AG09309 (cell line): ENCODE measurements around the gene ANKRD62.

Experiments used
- DNase-seq: peaks from one replicate; pipeline ENCODE4 v3.0.0-alpha.2; 2010; ENCODE audit warnings: low read depth
- H3K4me3 ChIP-seq: 2 replicates; pipeline ENCODE4 v1.5.1; 2011; ENCODE audit warnings: mild to moderate bottlenecking, low read depth, low read length, moderate library complexity; ENCODE audit not compliant: control insufficient read depth
- TF ChIP-seq, protein P1 (sequence below): IDR thresholded peaks from 2 replicates; pipeline ENCODE4 v1.5.1; 2011; ENCODE audit warnings: mild to moderate bottlenecking, low read depth, low read length, inconsistent platforms; ENCODE audit not compliant: insufficient read depth, control insufficient read depth; ENCODE audit errors: missing control alignments

Gene ANKRD62

DNA sequence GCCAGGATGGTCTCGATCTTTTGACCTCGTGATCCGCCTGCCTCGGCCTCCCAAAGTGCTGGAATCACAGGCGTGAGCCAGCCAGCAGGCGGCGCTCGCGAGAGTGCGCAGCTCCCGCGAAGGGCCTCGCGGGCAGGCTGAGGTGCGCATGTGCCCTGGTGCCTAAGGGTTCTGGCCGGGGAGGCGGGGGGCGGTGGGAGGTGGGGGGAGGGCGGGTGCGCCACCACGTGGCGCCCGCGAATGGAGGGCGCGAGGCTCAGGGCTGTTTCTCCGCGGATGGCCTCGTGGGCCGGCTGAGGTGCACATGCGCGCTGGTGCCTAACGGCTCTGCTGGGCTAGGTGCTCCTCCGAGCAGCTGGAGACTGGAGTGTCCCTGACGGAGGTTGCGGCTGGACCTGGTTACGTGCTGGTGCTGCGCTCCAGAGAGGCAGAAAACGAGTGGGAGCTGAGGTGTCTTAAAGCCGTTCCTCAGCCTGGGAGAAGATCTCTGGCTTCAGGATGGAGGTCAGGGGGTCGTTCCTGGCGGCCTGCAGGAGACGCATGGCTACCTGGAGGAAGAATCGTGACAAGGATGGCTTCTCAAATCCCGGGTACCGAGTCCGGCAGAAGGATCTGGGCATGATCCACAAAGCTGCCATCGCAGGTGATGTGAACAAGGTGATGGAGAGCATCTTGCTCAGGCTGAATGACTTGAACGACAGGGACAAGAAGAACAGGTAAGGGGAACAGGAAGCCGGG lies at the start of gene ANKRD62:
ANKRD62 (plus strand) TSS at position 324 of the 738 bp plus-strand sequence; CDS start at position 499, 175 bp downstream.
- no peak for DNase-seq
- TF ChIP-seq, protein P1, sequence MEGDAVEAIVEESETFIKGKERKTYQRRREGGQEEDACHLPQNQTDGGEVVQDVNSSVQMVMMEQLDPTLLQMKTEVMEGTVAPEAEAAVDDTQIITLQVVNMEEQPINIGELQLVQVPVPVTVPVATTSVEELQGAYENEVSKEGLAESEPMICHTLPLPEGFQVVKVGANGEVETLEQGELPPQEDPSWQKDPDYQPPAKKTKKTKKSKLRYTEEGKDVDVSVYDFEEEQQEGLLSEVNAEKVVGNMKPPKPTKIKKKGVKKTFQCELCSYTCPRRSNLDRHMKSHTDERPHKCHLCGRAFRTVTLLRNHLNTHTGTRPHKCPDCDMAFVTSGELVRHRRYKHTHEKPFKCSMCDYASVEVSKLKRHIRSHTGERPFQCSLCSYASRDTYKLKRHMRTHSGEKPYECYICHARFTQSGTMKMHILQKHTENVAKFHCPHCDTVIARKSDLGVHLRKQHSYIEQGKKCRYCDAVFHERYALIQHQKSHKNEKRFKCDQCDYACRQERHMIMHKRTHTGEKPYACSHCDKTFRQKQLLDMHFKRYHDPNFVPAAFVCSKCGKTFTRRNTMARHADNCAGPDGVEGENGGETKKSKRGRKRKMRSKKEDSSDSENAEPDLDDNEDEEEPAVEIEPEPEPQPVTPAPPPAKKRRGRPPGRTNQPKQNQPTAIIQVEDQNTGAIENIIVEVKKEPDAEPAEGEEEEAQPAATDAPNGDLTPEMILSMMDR: no peak
- no peak within 1 kb of the TSS for H3K4me3 ChIP-seq

GRCh38 chr18:12044591-12044990 lies 49.1 kb upstream of the ANKRD62 start:
- no peak for DNase-seq
- TF ChIP-seq, protein P1: no peak
- no peak overlapping the region for H3K4me3 ChIP-seq

DNA sequence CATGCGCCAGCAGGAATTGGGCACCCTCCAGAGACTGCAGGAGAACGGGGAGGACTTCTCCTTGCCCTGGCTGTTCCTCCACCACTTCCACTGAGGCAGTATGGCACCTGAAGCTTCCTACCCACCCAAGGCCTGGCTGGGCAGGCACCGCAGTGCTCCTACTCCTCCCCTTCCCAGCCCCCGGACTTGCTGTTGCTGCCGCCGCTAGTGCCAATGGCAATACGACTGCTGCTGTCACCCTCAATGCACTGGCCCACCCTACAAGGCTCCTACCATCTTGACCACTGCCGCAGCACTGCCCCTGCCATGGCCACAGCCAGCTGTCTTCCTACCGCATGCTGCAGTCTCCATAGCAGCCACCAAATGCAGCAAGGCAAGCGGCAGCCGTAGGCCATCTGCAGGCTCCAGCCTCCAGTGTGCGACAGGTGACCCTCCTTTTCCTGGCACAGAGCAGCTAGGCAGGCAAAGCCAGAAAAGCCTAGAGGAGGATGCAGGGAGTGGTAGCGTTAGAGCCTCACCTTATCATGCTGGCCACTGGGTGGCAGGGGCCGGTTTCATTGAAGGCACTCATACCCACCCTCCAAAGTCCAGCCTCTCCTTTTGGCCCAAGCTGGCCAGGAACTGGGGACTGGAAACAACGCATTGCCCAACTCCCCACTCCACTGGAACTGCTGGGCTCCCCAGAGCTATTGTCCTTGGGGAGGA lies 47.4 kb upstream of the ANKRD62 start:
- TF ChIP-seq, protein P1: no peak
- no peak overlapping the region for H3K4me3 ChIP-seq
- no peak for DNase-seq

DNA sequence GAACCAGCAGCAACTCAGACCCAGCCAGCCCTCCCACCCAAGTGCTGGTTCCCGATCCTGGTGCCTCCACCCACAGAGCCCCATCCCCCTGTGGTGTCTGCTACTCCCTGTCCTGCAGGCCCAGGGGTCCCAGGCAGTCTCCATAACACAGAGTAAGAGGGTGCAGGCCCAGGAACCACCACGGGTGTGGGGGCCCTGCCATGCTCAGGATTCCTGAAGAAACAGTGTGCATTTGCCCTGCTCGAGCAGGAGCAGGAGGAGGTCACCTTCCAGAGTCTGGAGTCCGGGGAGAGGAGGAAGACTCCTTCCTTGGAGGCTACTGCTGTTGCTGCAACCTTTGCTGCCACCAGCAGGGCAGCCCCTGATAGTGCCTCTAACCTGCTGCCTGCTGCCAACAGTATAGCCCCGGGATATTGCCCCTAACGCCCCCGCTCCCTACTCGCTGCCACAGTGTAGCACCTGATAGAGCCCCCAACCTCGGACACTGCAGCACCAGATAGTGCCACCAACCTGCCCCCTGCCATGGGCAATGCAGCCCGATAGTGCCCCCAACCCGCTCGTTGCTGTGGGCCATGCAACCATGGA lies 46.8 kb upstream of the ANKRD62 start:
- no peak for DNase-seq
- TF ChIP-seq, protein P1: no peak
- H3K4me3 ChIP-seq: no peak overlapping the region

DNA sequence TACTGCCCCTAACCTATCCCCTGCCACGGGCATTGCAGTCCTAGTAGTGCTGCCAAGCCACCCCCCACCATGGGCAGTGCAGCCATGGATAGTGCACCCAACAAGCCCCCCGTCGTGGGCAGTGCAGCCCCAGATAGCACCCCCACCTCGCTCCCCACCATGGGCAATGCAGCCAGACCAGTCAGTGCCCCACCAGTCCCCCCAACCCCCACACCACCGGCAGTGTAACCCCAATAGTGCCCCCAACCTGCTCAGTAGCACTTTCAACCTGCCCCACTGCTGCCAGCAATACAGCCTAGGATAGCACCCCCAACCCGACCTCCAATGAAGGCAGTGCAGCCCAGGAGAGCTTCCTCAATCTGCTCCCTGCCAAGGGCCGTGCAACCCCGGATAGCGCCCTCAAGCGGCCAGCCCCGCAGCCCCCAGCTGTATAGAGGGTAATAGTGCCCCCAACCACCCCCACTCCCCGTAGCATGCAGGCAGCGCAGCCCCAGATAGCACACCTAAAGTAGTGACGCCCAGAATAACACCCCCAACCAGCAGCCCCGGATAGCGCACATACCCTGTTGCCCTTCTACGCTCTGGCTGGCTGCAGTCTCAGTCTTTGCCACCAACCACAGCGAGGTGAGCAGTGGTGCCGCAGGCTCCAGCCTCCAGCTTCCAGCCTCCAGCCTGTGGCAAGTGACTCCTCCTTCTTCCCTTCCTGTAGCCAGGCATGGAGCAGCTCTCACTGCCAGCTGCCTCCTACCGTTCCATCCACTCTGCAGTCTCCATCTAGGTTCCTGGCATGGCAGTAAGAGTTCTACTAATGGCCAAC lies 45.4 kb upstream of the ANKRD62 start:
- TF ChIP-seq, protein P1: no peak
- no peak overlapping the region for H3K4me3 ChIP-seq
- DNase-seq: no peak

GRCh38 chr18:12048827-12049175 lies 44.8 kb upstream of the ANKRD62 start:
- TF ChIP-seq, protein P1: no peak
- H3K4me3 ChIP-seq: no peak overlapping the region
- DNase-seq: no peak
